ENCODE data around the gene MAP3K19. TPM values are rescaled to one million over a fixed set of nuclear protein-coding genes. Genes with fewer than 3 reads are reported as not detected.

Gene MAP3K19
- total RNA-seq, 1 experiment from 2014 or later: not detected

DNA sequence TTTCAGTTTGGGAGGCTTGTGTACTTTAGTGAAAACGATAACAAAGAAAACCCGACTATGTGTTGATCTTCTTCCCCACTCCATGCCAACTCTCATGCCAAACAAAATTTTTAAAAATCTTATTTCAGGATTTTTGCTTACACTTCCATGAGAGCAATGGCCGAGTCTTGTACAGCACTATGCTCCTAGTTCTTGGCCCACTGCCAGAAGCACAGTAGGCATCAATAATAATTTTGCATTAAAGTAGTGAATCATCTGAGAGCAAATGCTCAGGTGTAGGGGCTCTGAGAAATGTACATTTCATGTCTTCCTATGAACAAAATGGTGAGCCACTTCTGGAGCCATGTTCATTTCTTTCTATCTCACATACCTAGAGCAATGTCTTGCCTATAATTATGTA, 62.2 kb downstream of the MAP3K19 start:
- Histone ChIP-seq H3K9me3 (ENCODE audit: control insufficient read depth, insufficient read depth, low read depth, low read length) (no peaks in the 10 kb centered on the region), H3K4me1 (ENCODE audit: control insufficient read depth, insufficient read depth, low read length) (no peaks in the 10 kb centered on the region), H3K27me3 (ENCODE audit: control insufficient read depth, insufficient read depth, low read length) (peaks cover 11% of the 10 kb centered on the region; the same call in 1 of the 2 replicates), H3K4me3 (ENCODE audit: low read depth in 2 of 2, low read length in 2 of 2) (no peak overlapping the region), H3K36me3 (ENCODE audit: control insufficient read depth, insufficient read depth, low read length) (no peaks in the 10 kb centered on the region), H3K27ac (ENCODE audit: low read length) (no peak overlapping the region)
- ChIA-PET POLR2A (no interaction called here), CTCF (no interaction called here)
- intact Hi-C loops (cut with micrococcal nuclease; ENCODE audit: unreplicated experiment) (loop anchor here (5.0 kb wide), 1 partner anchor 812 kb away; no protein-coding TSS in a partner anchor), in situ Hi-C loops (cut with HindIII; ENCODE audit: low pct_unique_long_range_greater_than_20kb, low sequenced_read_pairs) (no loop called here)
- TF ChIP-seq POLR2AphosphoS5 (IDR thresholded peaks at IDR 0.05; ENCODE audit: low read depth, low read length): no peak
- TF ChIP-seq, protein P1, sequence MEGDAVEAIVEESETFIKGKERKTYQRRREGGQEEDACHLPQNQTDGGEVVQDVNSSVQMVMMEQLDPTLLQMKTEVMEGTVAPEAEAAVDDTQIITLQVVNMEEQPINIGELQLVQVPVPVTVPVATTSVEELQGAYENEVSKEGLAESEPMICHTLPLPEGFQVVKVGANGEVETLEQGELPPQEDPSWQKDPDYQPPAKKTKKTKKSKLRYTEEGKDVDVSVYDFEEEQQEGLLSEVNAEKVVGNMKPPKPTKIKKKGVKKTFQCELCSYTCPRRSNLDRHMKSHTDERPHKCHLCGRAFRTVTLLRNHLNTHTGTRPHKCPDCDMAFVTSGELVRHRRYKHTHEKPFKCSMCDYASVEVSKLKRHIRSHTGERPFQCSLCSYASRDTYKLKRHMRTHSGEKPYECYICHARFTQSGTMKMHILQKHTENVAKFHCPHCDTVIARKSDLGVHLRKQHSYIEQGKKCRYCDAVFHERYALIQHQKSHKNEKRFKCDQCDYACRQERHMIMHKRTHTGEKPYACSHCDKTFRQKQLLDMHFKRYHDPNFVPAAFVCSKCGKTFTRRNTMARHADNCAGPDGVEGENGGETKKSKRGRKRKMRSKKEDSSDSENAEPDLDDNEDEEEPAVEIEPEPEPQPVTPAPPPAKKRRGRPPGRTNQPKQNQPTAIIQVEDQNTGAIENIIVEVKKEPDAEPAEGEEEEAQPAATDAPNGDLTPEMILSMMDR (IDR thresholded peaks at IDR 0.05): no peak
- no peak for TF ChIP-seq TCF7L2 (IDR thresholded peaks at IDR 0.05; ENCODE audit: low read depth, low read length)
- TF ChIP-seq, protein P2, sequence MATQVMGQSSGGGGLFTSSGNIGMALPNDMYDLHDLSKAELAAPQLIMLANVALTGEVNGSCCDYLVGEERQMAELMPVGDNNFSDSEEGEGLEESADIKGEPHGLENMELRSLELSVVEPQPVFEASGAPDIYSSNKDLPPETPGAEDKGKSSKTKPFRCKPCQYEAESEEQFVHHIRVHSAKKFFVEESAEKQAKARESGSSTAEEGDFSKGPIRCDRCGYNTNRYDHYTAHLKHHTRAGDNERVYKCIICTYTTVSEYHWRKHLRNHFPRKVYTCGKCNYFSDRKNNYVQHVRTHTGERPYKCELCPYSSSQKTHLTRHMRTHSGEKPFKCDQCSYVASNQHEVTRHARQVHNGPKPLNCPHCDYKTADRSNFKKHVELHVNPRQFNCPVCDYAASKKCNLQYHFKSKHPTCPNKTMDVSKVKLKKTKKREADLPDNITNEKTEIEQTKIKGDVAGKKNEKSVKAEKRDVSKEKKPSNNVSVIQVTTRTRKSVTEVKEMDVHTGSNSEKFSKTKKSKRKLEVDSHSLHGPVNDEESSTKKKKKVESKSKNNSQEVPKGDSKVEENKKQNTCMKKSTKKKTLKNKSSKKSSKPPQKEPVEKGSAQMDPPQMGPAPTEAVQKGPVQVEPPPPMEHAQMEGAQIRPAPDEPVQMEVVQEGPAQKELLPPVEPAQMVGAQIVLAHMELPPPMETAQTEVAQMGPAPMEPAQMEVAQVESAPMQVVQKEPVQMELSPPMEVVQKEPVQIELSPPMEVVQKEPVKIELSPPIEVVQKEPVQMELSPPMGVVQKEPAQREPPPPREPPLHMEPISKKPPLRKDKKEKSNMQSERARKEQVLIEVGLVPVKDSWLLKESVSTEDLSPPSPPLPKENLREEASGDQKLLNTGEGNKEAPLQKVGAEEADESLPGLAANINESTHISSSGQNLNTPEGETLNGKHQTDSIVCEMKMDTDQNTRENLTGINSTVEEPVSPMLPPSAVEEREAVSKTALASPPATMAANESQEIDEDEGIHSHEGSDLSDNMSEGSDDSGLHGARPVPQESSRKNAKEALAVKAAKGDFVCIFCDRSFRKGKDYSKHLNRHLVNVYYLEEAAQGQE (IDR thresholded peaks at IDR 0.05; ENCODE audit: insufficient read depth in 1 of 2, low read depth in 2 of 2, low read length in 1 of 2): no peak
- no peak for TF ChIP-seq SIN3A (IDR thresholded peaks at IDR 0.05; ENCODE audit: borderline replicate concordance, insufficient read depth, low read depth, low read length)
- BruUV-seq (replicated peaks): no TSS peak
- DNase-seq (ENCODE audit: low read depth, low spot score) (no peak), ATAC-seq (no peak)

DNA sequence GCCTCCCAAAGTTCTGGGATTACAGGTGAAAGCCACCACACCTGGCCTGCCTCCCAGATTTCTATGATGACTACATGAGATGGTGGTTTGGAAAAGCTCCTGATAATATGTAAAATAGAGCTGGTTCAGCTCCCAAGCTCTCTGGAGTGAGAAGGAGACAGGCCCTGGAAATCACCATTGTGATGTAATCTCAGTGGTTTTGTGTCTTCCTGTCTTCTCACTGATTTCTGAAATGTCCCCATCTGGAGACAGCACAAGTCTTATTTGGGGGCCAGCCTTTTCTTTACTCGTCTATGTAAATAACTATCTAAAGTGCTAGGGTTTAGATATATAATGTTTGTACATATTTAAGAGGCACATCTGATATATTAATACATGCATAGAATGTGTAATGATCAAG, 64.6 kb downstream of the MAP3K19 start:
- no peak for ATAC-seq
- Histone ChIP-seq H3K36me3 (ENCODE audit: control insufficient read depth, insufficient read depth, low read length) (no peaks in the 10 kb centered on the region), H3K27me3 (ENCODE audit: control insufficient read depth, insufficient read depth, low read length) (peaks cover 8% of the 10 kb centered on the region; the same call in 1 of the 2 replicates), H3K9me3 (ENCODE audit: control insufficient read depth, insufficient read depth, low read depth, low read length) (no peaks in the 10 kb centered on the region), H3K27ac (ENCODE audit: low read length) (no peak overlapping the region), H3K4me1 (ENCODE audit: control insufficient read depth, insufficient read depth, low read length) (no peaks in the 10 kb centered on the region), H3K4me3 (ENCODE audit: low read depth in 2 of 2, low read length in 2 of 2) (no peak overlapping the region)
- intact Hi-C loops (cut with micrococcal nuclease; ENCODE audit: unreplicated experiment): no loop called here
- no TSS peak for BruUV-seq (replicated peaks)
- no peak for DNase-seq (ENCODE audit: low read depth, low spot score)
- TF ChIP-seq POLR2AphosphoS5 (IDR thresholded peaks at IDR 0.05; ENCODE audit: low read depth, low read length) (no peak), SIN3A (IDR thresholded peaks at IDR 0.05; ENCODE audit: borderline replicate concordance, insufficient read depth, low read depth, low read length) (no peak), TCF7L2 (IDR thresholded peaks at IDR 0.05; ENCODE audit: low read depth, low read length) (no peak)
- TF ChIP-seq, protein P2 (IDR thresholded peaks at IDR 0.05; ENCODE audit: insufficient read depth in 1 of 2, low read depth in 2 of 2, low read length in 1 of 2): no peak
- TF ChIP-seq, protein P1 (IDR thresholded peaks at IDR 0.05): no peak
- ChIA-PET POLR2A (no interaction called here), CTCF (no interaction called here)
- in situ Hi-C loops (cut with HindIII; ENCODE audit: low pct_unique_long_range_greater_than_20kb, low sequenced_read_pairs): no loop called here

All from Panc1 (cell line).